Measurements from ENCODE around the gene LRRC26. TPM values are rescaled to one million over a fixed set of nuclear protein-coding genes. Genes with fewer than 3 reads are reported as not detected.
A peak's percentile ranks its signal among the peaks of the same experiment; 100 is the strongest.

The LRRC26 gene
- total and polyA plus RNA-seq, 2 of the 13 experiments (the other 11 are each of a cell fraction or from before 2014, with no cell fraction given): not detected

GRCh38 chr9:137162505-137163364 is 7.1 kb downstream of the LRRC26 start (continued):
- TF ChIP-seq ZNF414 (CRISPR knock-in tag; IDR thresholded peaks at IDR 0.05) (no peak), ZNF577 (CRISPR knock-in tag; IDR thresholded peaks at IDR 0.05; ENCODE audit: borderline replicate concordance, low read depth) (no peak), GATAD2A (CRISPR knock-in tag; IDR thresholded peaks at IDR 0.05) (no peak), ARID4A (CRISPR knock-in tag; IDR thresholded peaks at IDR 0.05; ENCODE audit: borderline replicate concordance) (0 out of 2 replicates have a peak, but pooled peaks have one; percentile 18), SMC3 (IDR thresholded peaks at IDR 0.05; ENCODE audit: low read length) (peak; percentile 14; the same call in 1 of the 2 replicates), PTBP1 (IDR thresholded peaks at IDR 0.05; ENCODE audit: low read depth, low read length, poor library complexity, severe bottlenecking) (no peak), CAMTA2 (CRISPR knock-in tag; IDR thresholded peaks at IDR 0.05; ENCODE audit: borderline replicate concordance) (0 out of 2 replicates have a peak, but pooled peaks have one; percentile 7), ETV5 (CRISPR knock-in tag; IDR thresholded peaks at IDR 0.05; ENCODE audit: borderline replicate concordance) (peak; percentile 56), HNRNPUL1 (IDR thresholded peaks at IDR 0.05; ENCODE audit: low read depth, low read length) (no peak), PPARG (CRISPR knock-in tag; conservative IDR thresholded peaks at IDR 0.05) (no peak), CSRNP2 (CRISPR knock-in tag; conservative IDR thresholded peaks at IDR 0.05; ENCODE audit: low read depth) (no peak), JARID2 (CRISPR knock-in tag; IDR thresholded peaks at IDR 0.05; ENCODE audit: insufficient replicate concordance) (no peak), MIXL1 (CRISPR knock-in tag; IDR thresholded peaks at IDR 0.05) (no peak), RXRB (CRISPR knock-in tag; IDR thresholded peaks at IDR 0.05; ENCODE audit: borderline replicate concordance) (0 out of 2 replicates have a peak, but pooled peaks have one; percentile 20), ZFY (CRISPR knock-in tag; IDR thresholded peaks at IDR 0.05) (peak; percentile 55; the same call in 1 of the 2 replicates), ZNF18 (CRISPR knock-in tag; IDR thresholded peaks at IDR 0.05; ENCODE audit: insufficient replicate concordance) (no peak), ZMAT3 (CRISPR knock-in tag; conservative IDR thresholded peaks at IDR 0.05) (no peak)
- TF ChIP-seq, protein P1, sequence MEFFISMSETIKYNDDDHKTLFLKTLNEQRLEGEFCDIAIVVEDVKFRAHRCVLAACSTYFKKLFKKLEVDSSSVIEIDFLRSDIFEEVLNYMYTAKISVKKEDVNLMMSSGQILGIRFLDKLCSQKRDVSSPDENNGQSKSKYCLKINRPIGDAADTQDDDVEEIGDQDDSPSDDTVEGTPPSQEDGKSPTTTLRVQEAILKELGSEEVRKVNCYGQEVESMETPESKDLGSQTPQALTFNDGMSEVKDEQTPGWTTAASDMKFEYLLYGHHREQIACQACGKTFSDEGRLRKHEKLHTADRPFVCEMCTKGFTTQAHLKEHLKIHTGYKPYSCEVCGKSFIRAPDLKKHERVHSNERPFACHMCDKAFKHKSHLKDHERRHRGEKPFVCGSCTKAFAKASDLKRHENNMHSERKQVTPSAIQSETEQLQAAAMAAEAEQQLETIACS (CRISPR knock-in tag; IDR thresholded peaks at IDR 0.05): no peak

All from HepG2 (cell line).